Measurements from ENCODE around the gene MSL1.

MSL1 gene

GRCh38 chr17:40168262-40168832 lies 46.6 kb downstream of the MSL1 start:
- H3K27ac ChIP-seq: no peak overlapping the region
- TF ChIP-seq ZFX (IDR thresholded peaks at IDR 0.05) (no peak), CTCF (conservative IDR thresholded peaks at IDR 0.05) (peak; percentile 87)

GRCh38 chr17:40170325-40170724 lies 48.6 kb downstream of the MSL1 start:
- TF ChIP-seq CTCF (conservative IDR thresholded peaks at IDR 0.05) (no peak), ZFX (IDR thresholded peaks at IDR 0.05) (no peak)
- H3K27ac ChIP-seq: no peak overlapping the region

- no peak overlapping the region for H3K27ac ChIP-seq
- TF ChIP-seq CTCF (conservative IDR thresholded peaks at IDR 0.05) (no peak), ZFX (IDR thresholded peaks at IDR 0.05) (no peak)
These were observed 50.0 kb downstream of the MSL1 start for GRCh38 chr17:40171750-40172149.

GRCh38 chr17:40173091-40173777 lies 51.5 kb downstream of the MSL1 start:
- no peak overlapping the region for H3K27ac ChIP-seq
- no peak for TF ChIP-seq CTCF (conservative IDR thresholded peaks at IDR 0.05)
- TF ChIP-seq ZFX (IDR thresholded peaks at IDR 0.05): no peak

- H3K27ac ChIP-seq: no peak overlapping the region
- no peak for TF ChIP-seq CTCF (conservative IDR thresholded peaks at IDR 0.05)
- TF ChIP-seq ZFX (IDR thresholded peaks at IDR 0.05): no peak
These were observed 52.0 kb downstream of the MSL1 start for GRCh38 chr17:40173778-40174135.

- TF ChIP-seq CTCF (conservative IDR thresholded peaks at IDR 0.05): no peak
- no peak for TF ChIP-seq ZFX (IDR thresholded peaks at IDR 0.05)
- no peak overlapping the region for H3K27ac ChIP-seq
These were observed 52.7 kb downstream of the MSL1 start for GRCh38 chr17:40174514-40174913.

- no peak for TF ChIP-seq CTCF (conservative IDR thresholded peaks at IDR 0.05)
- no peak for TF ChIP-seq ZFX (IDR thresholded peaks at IDR 0.05)
- peak overlapping the region; percentile 61 for H3K27ac ChIP-seq
These were observed 54.4 kb downstream of the MSL1 start for GRCh38 chr17:40175928-40176753.
